KMS-11 (cell line): ENCODE results near the gene AHNAK2.

Experiments
- H2AFZ ChIP-seq: fragments of 200-600 bp; sonication (generic); 2 replicates; pipeline ENCODE4 v1.6.1; 2016; ENCODE audit warnings: antibody characterized with exemption, mixed run types, low read depth
- H3K27ac ChIP-seq: fragments of 200-600 bp; sonication (generic); 2 replicates; pipeline ENCODE4 v1.6.1; 2016; ENCODE audit warnings: mild to moderate bottlenecking, mixed run types
- H3K27me3 ChIP-seq: fragments of 200-600 bp; sonication (generic); 2 replicates; pipeline ENCODE4 v1.6.1; 2017; ENCODE audit warnings: mild to moderate bottlenecking, low read depth, mixed run types, moderate library complexity; ENCODE audit not compliant: insufficient read depth
- H3K36me3 ChIP-seq: fragments of 200-600 bp; sonication (generic); 2 replicates; pipeline ENCODE4 v1.6.1; 2017; ENCODE audit warnings: mild to moderate bottlenecking, mixed run types; ENCODE audit not compliant: insufficient read depth
- H3K4me1 ChIP-seq: fragments of 200-600 bp; sonication (generic); 2 replicates; pipeline ENCODE4 v1.6.1; 2016; ENCODE audit warnings: mild to moderate bottlenecking, low read depth, mixed run types; ENCODE audit not compliant: poor library complexity, severe bottlenecking
- H3K4me2 ChIP-seq: fragments of 200-600 bp; sonication (generic); 2 replicates; pipeline ENCODE4 v1.7.0; 2016; ENCODE audit warnings: mild to moderate bottlenecking, mixed run types
- H3K4me3 ChIP-seq: fragments of 200-600 bp; sonication (generic); IDR thresholded peaks from 2 replicates; pipeline ENCODE4 v1.6.1; 2017; ENCODE audit warnings: low read depth, low read length, mixed read lengths; ENCODE audit not compliant: insufficient read depth
- H3K79me2 ChIP-seq: fragments of 200-600 bp; sonication (generic); 2 replicates; pipeline ENCODE4 v1.6.1; 2016; ENCODE audit warnings: low read depth, mixed run types; ENCODE audit not compliant: insufficient read depth
- H3K9ac ChIP-seq: fragments of 200-600 bp; sonication (generic); 2 replicates; pipeline ENCODE4 v1.6.1; 2016; ENCODE audit warnings: mild to moderate bottlenecking, mixed run types
- H4K20me1 ChIP-seq: fragments of 200-600 bp; sonication (generic); 2 replicates; pipeline ENCODE4 v1.6.1; 2016; ENCODE audit warnings: mild to moderate bottlenecking, mixed run types; ENCODE audit not compliant: insufficient read depth
- CTCF ChIP-seq: fragments of 200-600 bp; sonication (generic); conservative IDR thresholded peaks from 2 replicates; pipeline ENCODE4 v1.6.1; 2017; ENCODE audit warnings: low read depth, mild to moderate bottlenecking, antibody characterized with exemption, low read length, moderate library complexity, mixed read lengths

The AHNAK2 gene

GRCh38 chr14:104972301-104973134 lies 5.7 kb downstream of the AHNAK2 start:
- no peak for TF ChIP-seq CTCF
- Histone ChIP-seq H2AFZ (no peak overlapping the region), H3K79me2 (no peaks in the 10 kb centered on the region), H3K4me2 (no peak overlapping the region), H3K9ac (no peak overlapping the region), H3K4me3 (no peak overlapping the region), H4K20me1 (no peaks in the 10 kb centered on the region), H3K4me1 (peaks cover 10% of the 10 kb centered on the region), H3K27ac (no peak overlapping the region), H3K36me3 (no peaks in the 10 kb centered on the region), H3K27me3 (no peaks in the 10 kb centered on the region)

DNA sequence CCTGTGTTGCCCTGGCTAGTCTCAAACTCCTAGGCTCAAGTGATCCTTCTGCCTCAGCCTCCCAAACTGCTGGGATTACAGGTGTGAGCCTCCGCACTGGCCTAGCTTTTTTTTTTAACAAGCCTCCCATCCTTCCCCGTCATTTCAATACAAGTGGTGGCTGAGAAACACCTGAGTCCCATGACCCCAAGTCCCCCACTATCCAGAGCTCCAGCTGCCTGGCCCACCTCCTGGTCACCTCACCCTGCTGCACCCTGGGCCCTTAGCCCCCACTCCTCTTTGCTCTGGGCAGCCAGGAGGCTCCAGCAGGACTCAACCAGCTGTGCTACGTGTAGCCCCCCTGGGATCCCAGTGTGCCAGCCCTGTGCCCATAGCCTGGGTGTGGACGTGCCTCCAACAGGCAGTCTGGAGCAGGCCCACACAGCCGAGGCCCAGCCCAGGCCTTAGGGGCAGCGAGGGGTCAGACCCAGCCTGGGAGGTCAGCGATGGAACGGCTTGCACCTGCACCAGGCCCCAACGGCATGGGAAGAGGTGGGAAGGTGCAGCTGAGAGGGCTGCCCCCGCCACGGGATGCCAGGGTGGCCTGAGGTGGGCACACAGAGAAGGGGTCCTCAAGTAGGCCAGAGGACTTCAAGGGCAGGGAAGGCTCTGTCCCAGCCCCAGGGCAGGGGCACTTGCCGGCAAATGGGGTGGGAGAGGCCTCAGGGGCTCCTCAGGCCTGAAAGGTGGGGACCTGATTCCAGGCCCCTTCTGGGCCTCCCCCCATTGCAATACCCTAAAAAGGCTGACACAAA lies 6.5 kb downstream of the AHNAK2 start:
- H3K27me3 ChIP-seq, result no peaks in the 10 kb centered on the region
- no peak overlapping the region for H3K27ac ChIP-seq
- peaks cover 10% of the 10 kb centered on the region for H3K4me1 ChIP-seq
- no peak overlapping the region for H3K9ac ChIP-seq
- TF ChIP-seq CTCF, result no peak
- no peak overlapping the region for H2AFZ ChIP-seq
- no peak overlapping the region for H3K4me2 ChIP-seq
- no peak overlapping the region for H3K4me3 ChIP-seq
- no peaks in the 10 kb centered on the region for H3K79me2 ChIP-seq
- no peaks in the 10 kb centered on the region for H4K20me1 ChIP-seq
- H3K36me3 ChIP-seq, result no peaks in the 10 kb centered on the region

- Histone ChIP-seq H3K27ac (no peak overlapping the region), H3K27me3 (no peaks in the 10 kb centered on the region), H3K79me2 (no peaks in the 10 kb centered on the region)
Observed at GRCh38 chr14:104970231-104971068, 7.7 kb downstream of the AHNAK2 start.

More at GRCh38 chr14:104970231-104971068, 7.7 kb downstream of the AHNAK2 start:
- H3K9ac ChIP-seq, result no peak overlapping the region
- no peaks in the 10 kb centered on the region for H3K36me3 ChIP-seq
- peaks cover 2% of the 10 kb centered on the region for H3K4me1 ChIP-seq
- no peak overlapping the region for H2AFZ ChIP-seq
- H3K4me3 ChIP-seq, result no peak overlapping the region
- H3K4me2 ChIP-seq, result no peak overlapping the region
- no peaks in the 10 kb centered on the region for H4K20me1 ChIP-seq
- no peak for TF ChIP-seq CTCF
